Right kidney (tissue), 1 donor: Measurements from ENCODE around the gene IL16.

Experiments used
- DNase-seq: peaks from one replicate; pipeline ENCODE4 v3.0.0-alpha.2; 2016

IL16 gene

GRCh38 chr15:81275711-81276392, 79.2 kb downstream of the IL16 start:
- no peak for DNase-seq

GRCh38 chr15:81276967-81277366, 80.3 kb downstream of the IL16 start:
- DNase-seq = no peak

- no peak for DNase-seq
Measured at GRCh38 chr15:81277851-81278250, 81.2 kb downstream of the IL16 start.

GRCh38 chr15:81278306-81279029, 81.8 kb downstream of the IL16 start:
- DNase-seq = no peak

GRCh38 chr15:81279621-81280485, 83.2 kb downstream of the IL16 start:
- DNase-seq = no peak

- no peak for DNase-seq
Measured at GRCh38 chr15:81280696-81281455, 84.2 kb downstream of the IL16 start.

- no peak for DNase-seq
Measured at GRCh38 chr15:81281456-81281735, 84.7 kb downstream of the IL16 start.

- no peak for DNase-seq
Measured at GRCh38 chr15:81281766-81282605, 85.3 kb downstream of the IL16 start.

GRCh38 chr15:81282606-81282895, 85.9 kb downstream of the IL16 start:
- DNase-seq = no peak

- no peak for DNase-seq
Measured at GRCh38 chr15:81282911-81283310, 86.2 kb downstream of the IL16 start.

- DNase-seq = no peak
Measured at GRCh38 chr15:81284256-81285031, 87.8 kb downstream of the IL16 start.

GRCh38 chr15:81285461-81285860, 88.8 kb downstream of the IL16 start:
- DNase-seq = no peak

- no peak for DNase-seq
Measured at GRCh38 chr15:81286621-81287121, 90.0 kb downstream of the IL16 start.

GRCh38 chr15:81288040-81288439, 91.4 kb downstream of the IL16 start:
- DNase-seq = no peak

GRCh38 chr15:81288616-81289015, 91.9 kb downstream of the IL16 start:
- DNase-seq = no peak

- no peak for DNase-seq
Measured at GRCh38 chr15:81289910-81290309, 93.2 kb downstream of the IL16 start.

- DNase-seq = no peak
Measured at GRCh38 chr15:81291916-81292522, 95.3 kb downstream of the IL16 start.

GRCh38 chr15:81292523-81293001, 95.9 kb downstream of the IL16 start:
- no peak for DNase-seq

GRCh38 chr15:81293728-81294515, 97.2 kb downstream of the IL16 start:
- no peak for DNase-seq
